Activated T-cell treated with anti-CD3 and anti-CD28 coated beads for 48 hours (primary cell): ENCODE results near the gene ZDHHC11.
"Not testable (repeated sequence)": the region's sequence is repeated elsewhere in the genome, so short reads cannot be mapped to it uniquely, and the experiment has no call there.

Experiments used
- DNase-seq: peaks from one replicate; pipeline ENCODE4 v3.0.0-alpha.2; 2020; ENCODE audit warnings: low read depth

ZDHHC11 gene

GRCh38 chr5:775961-776861 lies 74.6 kb downstream of the ZDHHC11 start:
- DNase-seq, result no peak

- not testable (repeated sequence) for DNase-seq
Measured at GRCh38 chr5:775595-775960, 75.2 kb downstream of the ZDHHC11 start.

- DNase-seq, result not testable (repeated sequence)
Measured at GRCh38 chr5:774854-775505, 75.8 kb downstream of the ZDHHC11 start.

- not testable (repeated sequence) for DNase-seq
Measured at GRCh38 chr5:774304-774703, 76.5 kb downstream of the ZDHHC11 start.

- DNase-seq, result no peak
Measured at GRCh38 chr5:773517-774264, 77.1 kb downstream of the ZDHHC11 start.

- DNase-seq, result not testable (repeated sequence)
Measured at GRCh38 chr5:772931-773330, 77.9 kb downstream of the ZDHHC11 start.

- not testable (repeated sequence) for DNase-seq
Measured at GRCh38 chr5:772547-772890, 78.3 kb downstream of the ZDHHC11 start.

- DNase-seq, result not testable (repeated sequence)
Measured at GRCh38 chr5:771841-772546, 78.8 kb downstream of the ZDHHC11 start.

GRCh38 chr5:771087-771781 lies 79.6 kb downstream of the ZDHHC11 start:
- DNase-seq, result not testable (repeated sequence)

- DNase-seq, result not testable (repeated sequence)
Measured at GRCh38 chr5:770585-770984, 80.2 kb downstream of the ZDHHC11 start.

GRCh38 chr5:769485-770145 lies 81.2 kb downstream of the ZDHHC11 start:
- not testable (repeated sequence) for DNase-seq

GRCh38 chr5:766666-767431 lies 83.9 kb downstream of the ZDHHC11 start:
- no peak for DNase-seq

GRCh38 chr5:765948-766631 lies 84.7 kb downstream of the ZDHHC11 start:
- DNase-seq, result no peak

GRCh38 chr5:763998-764781 lies 86.6 kb downstream of the ZDHHC11 start:
- no peak for DNase-seq

GRCh38 chr5:763397-763796 lies 87.4 kb downstream of the ZDHHC11 start:
- DNase-seq, result no peak

GRCh38 chr5:762996-763395 lies 87.8 kb downstream of the ZDHHC11 start:
- DNase-seq, result not testable (repeated sequence)

- no peak for DNase-seq
Measured at GRCh38 chr5:761854-762710, 88.7 kb downstream of the ZDHHC11 start.
